WERI-Rb-1 (cell line): ENCODE measurements around the gene MSLN.

Source experiments
- DNase-seq: peaks from one replicate; pipeline ENCODE4 v3.0.0-alpha.2; 2020
- H3K27ac ChIP-seq: fragments of 250-450 bp; sonication (Bioruptor Pico); 2 replicates; pipeline ENCODE4 v1.5.1; 2020; ENCODE audit warnings: mild to moderate bottlenecking, moderate library complexity
- H3K27me3 ChIP-seq: fragments of 250-450 bp; sonication (Bioruptor Pico); 2 replicates; pipeline ENCODE4 v1.5.1; 2021; ENCODE audit warnings: mild to moderate bottlenecking, low read depth, moderate library complexity; ENCODE audit not compliant: insufficient read depth, severe bottlenecking
- H3K36me3 ChIP-seq: fragments of 250-450 bp; sonication (Bioruptor Pico); 2 replicates; pipeline ENCODE4 v1.5.1; 2020; ENCODE audit warnings: mild to moderate bottlenecking, moderate library complexity
- H3K4me3 ChIP-seq: 2 replicates; pipeline ENCODE4 v1.5.1; 2011; ENCODE audit warnings: low read depth, mild to moderate bottlenecking, control low read depth, low read length
- H3K9me3 ChIP-seq: fragments of 250-450 bp; sonication (Bioruptor Pico); 2 replicates; pipeline ENCODE4 v1.5.1; 2021; ENCODE audit warnings: mild to moderate bottlenecking, moderate library complexity; ENCODE audit not compliant: severe bottlenecking
- TF ChIP-seq, protein P1 (sequence below): IDR thresholded peaks from 2 replicates; pipeline ENCODE4 v1.5.1; 2011; ENCODE audit warnings: low read depth, mild to moderate bottlenecking, control low read depth, inconsistent platforms, low read length

MSLN gene

DNA sequence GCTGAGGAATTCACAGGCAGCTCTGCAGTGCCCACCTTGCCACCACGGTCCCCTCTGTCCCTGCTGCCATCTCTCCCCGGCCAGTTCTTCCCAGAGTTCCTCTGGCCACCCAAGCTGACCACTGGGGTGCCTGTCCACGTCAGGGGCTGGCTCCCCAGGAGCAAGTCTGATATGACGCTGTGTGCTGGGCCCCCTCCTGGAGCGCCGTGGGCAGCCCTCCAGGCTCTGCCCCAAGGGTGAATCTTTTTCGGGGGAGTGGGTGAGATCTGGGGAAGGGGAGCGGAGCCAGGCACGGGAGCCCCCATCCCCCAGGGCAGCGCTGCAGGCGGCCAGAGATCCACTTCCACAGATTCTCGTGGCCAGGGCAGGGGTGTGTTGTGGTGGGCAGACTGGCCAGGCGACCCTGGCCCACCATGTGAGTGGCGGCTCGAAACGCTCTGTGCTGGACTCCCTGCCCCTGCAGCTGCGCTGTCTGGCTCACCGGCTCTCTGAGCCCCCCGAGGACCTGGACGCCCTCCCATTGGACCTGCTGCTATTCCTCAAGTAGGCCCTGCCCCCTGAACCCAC is 3.7 kb downstream of the MSLN start:
- Histone ChIP-seq H3K4me3 (no peak overlapping the region), H3K27ac (no peak overlapping the region), H3K27me3 (no peaks in the 10 kb centered on the region), H3K36me3 (no peaks in the 10 kb centered on the region), H3K9me3 (no peaks in the 10 kb centered on the region)
- TF ChIP-seq, protein P1, sequence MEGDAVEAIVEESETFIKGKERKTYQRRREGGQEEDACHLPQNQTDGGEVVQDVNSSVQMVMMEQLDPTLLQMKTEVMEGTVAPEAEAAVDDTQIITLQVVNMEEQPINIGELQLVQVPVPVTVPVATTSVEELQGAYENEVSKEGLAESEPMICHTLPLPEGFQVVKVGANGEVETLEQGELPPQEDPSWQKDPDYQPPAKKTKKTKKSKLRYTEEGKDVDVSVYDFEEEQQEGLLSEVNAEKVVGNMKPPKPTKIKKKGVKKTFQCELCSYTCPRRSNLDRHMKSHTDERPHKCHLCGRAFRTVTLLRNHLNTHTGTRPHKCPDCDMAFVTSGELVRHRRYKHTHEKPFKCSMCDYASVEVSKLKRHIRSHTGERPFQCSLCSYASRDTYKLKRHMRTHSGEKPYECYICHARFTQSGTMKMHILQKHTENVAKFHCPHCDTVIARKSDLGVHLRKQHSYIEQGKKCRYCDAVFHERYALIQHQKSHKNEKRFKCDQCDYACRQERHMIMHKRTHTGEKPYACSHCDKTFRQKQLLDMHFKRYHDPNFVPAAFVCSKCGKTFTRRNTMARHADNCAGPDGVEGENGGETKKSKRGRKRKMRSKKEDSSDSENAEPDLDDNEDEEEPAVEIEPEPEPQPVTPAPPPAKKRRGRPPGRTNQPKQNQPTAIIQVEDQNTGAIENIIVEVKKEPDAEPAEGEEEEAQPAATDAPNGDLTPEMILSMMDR, result no peak
- DNase-seq, result no peak

DNA sequence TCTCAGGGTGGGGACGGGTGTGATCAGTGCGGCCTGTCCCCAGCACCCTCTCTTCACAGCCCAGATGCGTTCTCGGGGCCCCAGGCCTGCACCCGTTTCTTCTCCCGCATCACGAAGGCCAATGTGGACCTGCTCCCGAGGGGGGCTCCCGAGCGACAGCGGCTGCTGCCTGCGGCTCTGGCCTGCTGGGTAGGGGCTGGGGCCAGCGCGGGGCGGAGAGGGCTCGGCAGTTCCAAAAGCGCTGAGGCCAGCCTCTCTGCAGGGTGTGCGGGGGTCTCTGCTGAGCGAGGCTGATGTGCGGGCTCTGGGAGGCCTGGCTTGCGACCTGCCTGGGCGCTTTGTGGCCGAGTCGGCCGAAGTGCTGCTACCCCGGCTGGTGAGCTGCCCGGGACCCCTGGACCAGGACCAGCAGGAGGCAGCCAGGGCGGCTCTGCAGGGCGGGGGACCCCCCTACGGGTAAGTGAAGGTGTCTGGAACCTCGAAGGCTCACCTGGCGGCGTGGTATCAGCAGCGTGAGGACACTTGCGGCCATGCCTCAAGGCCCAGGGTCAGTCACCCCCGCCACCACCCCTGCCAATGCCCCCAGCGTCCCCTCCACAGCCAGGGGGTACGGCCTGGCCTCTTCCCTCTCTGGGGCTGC is 4.4 kb downstream of the MSLN start:
- Histone ChIP-seq H3K4me3 (no peak overlapping the region), H3K9me3 (no peaks in the 10 kb centered on the region), H3K27me3 (no peaks in the 10 kb centered on the region), H3K36me3 (no peaks in the 10 kb centered on the region), H3K27ac (no peak overlapping the region)
- TF ChIP-seq, protein P1, result no peak
- no peak for DNase-seq

DNA sequence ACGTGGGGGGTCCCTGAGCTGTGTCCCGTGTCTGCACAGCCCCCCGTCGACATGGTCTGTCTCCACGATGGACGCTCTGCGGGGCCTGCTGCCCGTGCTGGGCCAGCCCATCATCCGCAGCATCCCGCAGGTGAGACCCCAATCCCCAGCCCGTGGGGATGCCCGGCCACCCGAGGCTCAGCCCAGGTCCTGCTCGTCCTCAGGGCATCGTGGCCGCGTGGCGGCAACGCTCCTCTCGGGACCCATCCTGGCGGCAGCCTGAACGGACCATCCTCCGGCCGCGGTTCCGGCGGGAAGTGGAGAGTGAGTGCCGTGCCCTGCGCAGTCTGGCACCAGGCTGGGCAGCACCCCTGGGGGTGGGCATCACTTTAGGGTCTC is 4.9 kb downstream of the MSLN start:
- no peak for DNase-seq
- TF ChIP-seq, protein P1, result no peak
- Histone ChIP-seq H3K36me3 (no peaks in the 10 kb centered on the region), H3K4me3 (no peak overlapping the region), H3K27ac (no peak overlapping the region), H3K9me3 (no peaks in the 10 kb centered on the region), H3K27me3 (no peaks in the 10 kb centered on the region)

DNA sequence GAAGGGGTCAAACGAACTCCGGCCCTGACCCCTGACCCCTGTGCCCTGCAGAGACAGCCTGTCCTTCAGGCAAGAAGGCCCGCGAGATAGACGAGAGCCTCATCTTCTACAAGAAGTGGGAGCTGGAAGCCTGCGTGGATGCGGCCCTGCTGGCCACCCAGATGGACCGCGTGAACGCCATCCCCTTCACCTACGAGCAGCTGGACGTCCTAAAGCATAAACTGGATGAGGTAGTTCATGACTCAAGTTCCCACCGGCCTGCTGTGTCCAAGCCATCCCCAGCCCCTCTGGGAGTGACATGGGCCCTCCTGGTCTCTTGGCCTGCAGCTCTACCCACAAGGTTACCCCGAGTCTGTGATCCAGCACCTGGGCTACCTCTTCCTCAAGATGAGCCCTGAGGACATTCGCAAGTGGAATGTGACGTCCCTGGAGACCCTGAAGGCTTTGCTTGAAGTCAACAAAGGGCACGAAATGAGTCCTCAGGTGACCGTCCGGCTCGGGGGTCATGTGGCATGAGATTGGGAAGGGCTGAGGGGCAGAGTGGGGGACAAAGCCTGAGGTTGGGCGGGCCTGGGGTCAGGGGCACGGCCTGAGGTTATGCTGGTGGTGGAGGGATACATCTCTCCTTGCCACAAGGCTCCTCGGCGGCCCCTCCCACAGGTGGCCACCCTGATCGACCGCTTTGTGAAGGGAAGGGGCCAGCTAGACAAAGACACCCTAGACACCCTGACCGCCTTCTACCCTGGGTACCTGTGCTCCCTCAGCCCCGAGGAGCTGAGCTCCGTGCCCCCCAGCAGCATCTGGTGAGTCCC is 5.7 kb downstream of the MSLN start:
- H3K4me3 ChIP-seq, result no peak overlapping the region
- H3K36me3 ChIP-seq, result no peaks in the 10 kb centered on the region
- no peak for DNase-seq
- no peaks in the 10 kb centered on the region for H3K27me3 ChIP-seq
- TF ChIP-seq, protein P1, result no peak
- no peak overlapping the region for H3K27ac ChIP-seq
- H3K9me3 ChIP-seq, result no peaks in the 10 kb centered on the region

DNA sequence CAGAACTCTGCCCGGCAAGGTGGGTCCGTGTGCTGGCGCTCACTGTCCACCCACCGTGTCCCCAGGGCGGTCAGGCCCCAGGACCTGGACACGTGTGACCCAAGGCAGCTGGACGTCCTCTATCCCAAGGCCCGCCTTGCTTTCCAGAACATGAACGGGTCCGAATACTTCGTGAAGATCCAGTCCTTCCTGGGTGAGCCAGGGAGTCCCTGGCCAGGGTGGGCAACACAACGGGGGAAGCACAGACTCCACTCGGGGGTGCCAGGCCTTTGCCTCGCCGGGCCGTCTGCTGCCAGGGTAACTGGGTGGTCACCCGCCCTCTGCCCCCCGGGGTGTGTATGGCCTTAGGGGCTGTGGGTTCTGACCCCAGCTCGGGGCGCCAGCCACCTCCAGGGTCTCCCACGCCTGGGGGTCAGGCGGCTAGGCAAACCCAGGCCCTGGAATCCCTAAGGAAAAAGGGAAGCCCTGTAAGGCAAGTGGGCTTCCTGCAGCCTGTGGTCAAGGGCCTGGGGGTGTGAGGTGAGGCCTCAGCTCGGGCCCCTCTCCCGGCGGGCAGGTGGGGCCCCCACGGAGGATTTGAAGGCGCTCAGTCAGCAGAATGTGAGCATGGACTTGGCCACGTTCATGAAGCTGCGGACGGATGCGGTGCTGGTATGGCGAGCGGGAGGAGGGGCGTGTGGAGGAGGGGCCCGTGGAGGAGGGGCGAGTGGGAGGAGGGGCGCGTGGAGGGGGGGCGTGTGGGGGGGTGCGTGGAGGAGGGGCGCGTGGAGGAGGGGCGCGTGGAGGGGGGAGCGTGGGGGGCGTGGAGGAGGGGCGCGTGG is 6.5 kb downstream of the MSLN start:
- H3K27me3 ChIP-seq, result no peaks in the 10 kb centered on the region
- DNase-seq, result no peak
- no peaks in the 10 kb centered on the region for H3K9me3 ChIP-seq
- H3K36me3 ChIP-seq, result no peaks in the 10 kb centered on the region
- H3K4me3 ChIP-seq, result no peak overlapping the region
- H3K27ac ChIP-seq, result no peak overlapping the region
- TF ChIP-seq, protein P1, result no peak
